ENCODE measurements around the gene ETV2.
A peak's percentile ranks its signal among the peaks of the same experiment; 100 is the strongest.
"Not testable (repeated sequence)": the region's sequence is repeated elsewhere in the genome, so short reads cannot be mapped to it uniquely, and the experiment has no call there.

Gene ETV2

DNA sequence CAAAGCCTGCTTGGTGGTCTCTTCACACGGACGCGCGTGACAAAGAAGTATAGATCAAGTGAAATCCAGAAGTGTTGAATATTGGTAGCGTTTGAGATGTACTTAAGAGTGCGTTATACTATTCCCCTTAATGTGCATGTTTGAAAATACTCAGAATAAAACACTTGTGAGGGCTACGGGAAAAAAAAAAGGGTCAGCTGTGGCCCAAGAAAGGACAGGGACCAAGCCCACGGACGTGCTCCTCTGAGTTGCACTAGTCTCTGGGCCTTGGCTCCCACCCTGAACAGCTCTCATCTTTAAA, 13.3 kb upstream of the ETV2 start:
- DNase-seq (ENCODE audit: low spot score) = no peak

DNA sequence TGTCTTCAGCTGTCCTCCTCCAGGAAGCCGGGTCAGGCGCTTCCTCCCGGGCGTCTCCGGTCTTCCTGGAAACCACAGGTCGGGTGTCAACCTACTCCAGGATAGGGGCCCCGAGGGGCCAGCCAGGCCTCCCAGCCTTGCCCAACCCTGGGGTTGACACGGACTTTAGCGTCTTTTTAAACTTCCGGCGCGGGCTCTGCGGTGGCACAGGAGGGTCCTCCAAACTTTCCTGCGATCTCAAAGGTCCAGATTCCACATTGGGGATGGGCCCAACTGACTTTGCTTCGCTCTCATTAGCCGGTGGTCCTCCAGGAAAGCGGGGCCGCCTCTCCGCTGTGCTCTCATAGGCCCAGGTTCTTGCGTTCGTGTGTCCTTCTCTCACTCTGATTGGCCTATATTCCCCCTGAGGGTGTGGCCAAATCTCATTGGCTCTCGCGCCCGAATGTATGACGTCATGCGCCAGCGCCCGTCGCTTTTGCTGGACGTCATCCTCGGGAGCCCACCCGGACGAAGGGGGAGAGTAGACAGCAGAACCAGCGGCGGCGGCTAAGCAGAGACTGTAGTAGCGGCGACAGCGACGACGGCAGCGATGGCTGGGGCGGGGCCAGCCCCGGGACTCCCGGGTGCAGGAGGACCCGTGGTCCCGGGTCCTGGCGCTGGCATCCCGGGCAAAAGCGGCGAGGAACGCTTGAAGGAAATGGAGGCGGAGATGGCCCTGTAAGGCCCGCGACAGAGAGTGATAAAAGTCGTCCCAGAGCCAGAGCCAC, 12.8 kb upstream of the ETV2 start, which contains the start of gene RBM42:
RBM42 (plus strand) TSS at position 472 of the 767 bp plus-strand sequence; CDS start at position 590, 118 bp downstream.
- peak; percentile 99 for DNase-seq (ENCODE audit: low spot score)

DNA sequence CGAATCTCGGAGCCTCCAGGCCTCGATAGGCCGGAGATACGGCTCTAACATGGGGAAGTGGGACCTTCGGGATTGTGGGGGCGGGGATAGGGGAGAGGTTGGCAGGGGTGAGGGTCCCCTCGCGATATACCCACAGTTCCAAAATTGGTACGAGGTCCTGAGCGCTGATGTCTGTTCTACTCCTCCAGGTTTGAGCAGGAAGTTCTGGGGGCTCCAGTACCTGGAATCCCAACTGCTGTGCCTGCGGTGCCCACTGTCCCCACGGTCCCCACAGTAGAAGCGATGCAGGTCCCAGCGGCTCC, 12.3 kb upstream of the ETV2 start:
- no peak for DNase-seq (ENCODE audit: low spot score)

DNA sequence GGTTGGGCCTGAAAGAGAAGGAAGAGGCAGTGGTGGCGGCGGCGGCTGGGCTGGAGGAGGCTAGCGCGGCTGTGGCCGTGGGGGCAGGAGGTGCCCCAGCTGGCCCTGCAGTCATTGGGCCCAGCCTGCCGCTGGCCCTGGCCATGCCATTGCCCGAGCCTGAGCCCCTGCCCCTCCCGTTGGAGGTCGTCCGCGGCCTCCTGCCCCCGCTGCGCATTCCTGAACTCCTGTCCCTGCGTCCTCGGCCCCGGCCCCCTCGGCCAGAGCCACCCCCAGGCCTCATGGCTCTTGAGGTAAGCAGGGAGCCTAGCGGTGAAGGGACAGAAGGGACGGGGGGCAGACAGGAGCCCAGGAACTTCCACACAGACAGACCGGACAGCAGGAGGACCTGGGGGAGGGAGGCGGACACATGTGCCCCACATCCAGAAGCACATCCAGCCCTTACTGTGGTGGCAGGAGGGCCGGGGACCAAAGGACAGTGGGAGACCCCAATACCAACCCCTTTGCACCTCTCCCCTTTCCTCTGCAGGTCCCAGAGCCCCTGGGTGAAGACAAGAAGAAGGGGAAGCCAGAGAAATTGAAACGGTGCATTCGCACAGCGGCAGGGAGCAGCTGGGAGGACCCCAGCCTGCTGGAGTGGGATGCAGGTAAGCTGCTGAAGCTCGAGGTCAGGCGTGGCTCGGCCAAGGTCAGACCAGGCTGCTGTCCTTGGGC, 7.7 kb upstream of the ETV2 start:
- no peak for DNase-seq (ENCODE audit: low spot score)

DNA sequence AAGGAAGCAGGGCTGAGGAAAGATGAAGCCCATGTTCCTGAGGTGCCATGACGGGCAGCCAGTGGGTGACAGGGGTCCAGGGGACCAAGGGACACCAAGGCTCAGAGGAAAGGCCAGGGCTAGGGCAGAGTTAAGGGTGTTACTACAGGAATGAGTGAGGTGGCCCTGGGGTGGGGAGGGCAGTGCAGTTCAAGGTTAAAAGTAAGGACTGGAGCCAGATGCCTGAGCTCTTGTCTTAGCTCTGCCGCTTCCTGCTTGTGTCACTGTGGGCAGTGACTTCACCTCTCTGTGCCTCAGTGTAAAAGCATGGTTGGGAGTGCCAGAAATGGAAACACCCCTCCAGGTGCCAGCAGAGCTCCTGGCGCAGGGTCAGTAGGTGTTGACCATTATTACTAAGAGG, 4.9 kb upstream of the ETV2 start:
- DNase-seq (ENCODE audit: low spot score) = no peak

DNA sequence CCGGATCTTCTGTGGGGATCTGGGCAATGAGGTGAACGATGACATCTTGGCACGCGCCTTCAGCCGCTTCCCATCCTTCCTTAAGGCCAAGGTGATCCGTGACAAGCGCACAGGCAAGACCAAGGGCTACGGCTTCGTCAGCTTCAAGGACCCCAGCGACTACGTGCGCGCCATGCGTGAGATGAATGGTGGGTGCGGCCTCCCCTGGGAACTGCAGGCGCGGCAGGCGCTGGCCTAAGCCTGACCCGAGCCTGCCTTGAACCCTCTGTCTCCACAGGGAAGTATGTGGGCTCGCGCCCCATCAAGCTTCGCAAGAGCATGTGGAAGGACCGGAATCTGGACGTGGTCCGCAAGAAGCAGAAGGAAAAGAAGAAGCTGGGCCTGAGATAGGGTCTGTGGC, 4.4 kb upstream of the ETV2 start:
- DNase-seq (ENCODE audit: low spot score) = no peak

DNA sequence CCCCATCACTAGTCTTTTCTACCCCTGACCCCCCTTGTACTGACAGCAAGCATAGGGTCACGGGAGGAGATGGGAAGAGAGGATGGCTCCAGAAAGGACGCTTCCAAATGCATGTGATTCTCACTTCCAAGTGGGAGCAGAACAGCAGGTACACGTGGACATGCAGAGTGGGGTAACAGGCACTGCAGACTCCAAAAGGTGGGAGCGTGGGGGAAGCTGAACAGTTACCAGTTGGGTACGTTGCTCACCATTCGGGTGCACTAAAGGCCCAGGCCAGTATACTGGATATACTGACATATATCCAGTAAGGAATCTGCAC, 2.3 kb upstream of the ETV2 start:
- DNase-seq (ENCODE audit: low spot score) = no peak

DNA sequence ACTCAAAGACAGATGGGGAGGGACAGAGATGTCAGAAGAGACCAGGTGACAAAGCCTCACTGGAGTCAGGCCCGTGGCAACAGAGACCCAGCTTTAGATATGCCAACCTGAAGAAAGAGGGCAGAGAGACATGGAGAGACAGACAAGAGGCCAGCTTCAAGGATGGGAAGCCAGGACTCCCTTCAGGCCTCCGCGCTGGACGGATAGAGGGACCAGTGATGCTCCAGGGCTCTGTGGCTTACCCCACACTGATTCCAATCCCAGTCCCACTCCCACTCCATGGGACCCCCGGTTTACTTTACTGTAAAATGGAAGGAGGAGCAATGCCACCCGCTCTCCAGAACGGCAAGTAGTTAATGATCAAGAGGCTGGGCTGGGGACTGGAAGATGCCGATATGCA, 1.7 kb upstream of the ETV2 start:
- DNase-seq (ENCODE audit: low spot score) = no peak

DNA sequence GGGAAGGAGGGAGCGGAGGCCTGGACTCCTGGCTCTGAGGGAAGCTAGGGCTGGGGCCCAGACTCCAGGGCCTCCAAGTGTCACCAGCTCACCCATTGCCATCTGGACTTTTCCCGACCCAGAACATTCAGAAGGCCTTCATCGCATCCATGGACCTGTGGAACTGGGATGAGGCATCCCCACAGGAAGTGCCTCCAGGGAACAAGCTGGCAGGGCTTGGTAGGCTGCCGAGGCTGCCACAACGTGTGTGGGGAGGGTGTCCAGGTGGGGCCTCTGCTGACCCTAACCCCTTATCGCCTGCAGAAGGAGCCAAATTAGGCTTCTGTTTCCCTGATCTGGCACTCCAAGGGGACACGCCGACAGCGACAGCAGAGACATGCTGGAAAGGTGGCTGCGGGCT, 767 bp downstream of the ETV2 start:
- DNase-seq (ENCODE audit: low spot score) = no peak

DNA sequence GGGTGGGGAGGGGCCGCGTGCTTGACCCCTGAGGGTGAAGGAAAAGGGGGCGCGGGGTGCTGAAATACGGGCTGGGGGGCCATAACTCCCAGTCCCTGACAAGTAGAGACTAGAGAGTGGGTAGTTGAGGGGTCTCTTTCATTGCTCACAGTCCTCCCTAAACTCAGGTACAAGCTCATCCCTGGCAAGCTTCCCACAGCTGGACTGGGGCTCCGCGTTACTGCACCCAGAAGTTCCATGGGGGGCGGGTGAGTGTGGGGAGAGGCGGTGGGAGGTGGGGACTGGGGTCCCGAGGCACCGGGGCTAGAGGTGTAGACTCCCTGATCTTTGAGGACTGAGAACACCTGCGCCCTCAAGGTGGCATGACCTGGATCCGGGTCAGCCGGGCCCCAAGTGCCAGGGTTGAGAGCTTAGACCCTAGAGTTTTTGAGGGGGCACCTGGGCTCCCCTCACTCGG, 1.3 kb downstream of the ETV2 start:
- DNase-seq (ENCODE audit: low spot score) = no peak

DNA sequence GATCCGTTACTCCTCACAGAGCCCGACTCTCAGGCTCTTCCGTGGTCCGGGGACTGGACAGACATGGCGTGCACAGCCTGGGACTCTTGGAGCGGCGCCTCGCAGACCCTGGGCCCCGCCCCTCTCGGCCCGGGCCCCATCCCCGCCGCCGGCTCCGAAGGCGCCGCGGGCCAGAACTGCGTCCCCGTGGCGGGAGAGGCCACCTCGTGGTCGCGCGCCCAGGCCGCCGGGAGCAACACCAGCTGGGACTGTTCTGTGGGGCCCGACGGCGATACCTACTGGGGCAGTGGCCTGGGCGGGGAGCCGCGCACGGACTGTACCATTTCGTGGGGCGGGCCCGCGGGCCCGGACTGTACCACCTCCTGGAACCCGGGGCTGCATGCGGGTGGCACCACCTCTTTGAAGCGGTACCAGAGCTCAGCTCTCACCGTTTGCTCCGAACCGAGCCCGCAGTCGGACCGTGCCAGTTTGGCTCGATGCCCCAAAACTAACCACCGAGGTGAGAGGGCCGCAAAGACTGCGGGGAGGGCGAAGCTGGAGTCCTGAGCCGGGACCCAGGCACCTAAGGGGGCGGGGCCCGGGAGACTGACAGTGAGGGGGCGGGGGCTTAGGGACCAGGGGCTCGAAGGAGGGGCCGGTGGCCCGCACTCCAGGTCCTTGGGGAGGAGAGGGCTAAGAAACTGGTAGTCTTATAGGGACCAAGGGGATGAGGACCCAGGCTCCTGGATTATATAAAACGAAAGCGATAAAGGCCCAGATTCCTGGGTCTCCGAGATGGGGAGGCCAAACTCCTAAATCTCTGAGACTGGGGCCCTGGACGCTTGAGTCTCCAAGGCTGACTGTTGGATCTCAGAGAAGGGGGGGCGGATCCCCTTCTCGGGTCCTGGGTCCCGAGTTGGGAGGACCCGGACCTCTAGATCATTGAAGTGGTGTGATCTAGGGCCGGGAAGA, 2.0 kb downstream of the ETV2 start:
- peak; percentile 64 for DNase-seq (ENCODE audit: low spot score)

DNA sequence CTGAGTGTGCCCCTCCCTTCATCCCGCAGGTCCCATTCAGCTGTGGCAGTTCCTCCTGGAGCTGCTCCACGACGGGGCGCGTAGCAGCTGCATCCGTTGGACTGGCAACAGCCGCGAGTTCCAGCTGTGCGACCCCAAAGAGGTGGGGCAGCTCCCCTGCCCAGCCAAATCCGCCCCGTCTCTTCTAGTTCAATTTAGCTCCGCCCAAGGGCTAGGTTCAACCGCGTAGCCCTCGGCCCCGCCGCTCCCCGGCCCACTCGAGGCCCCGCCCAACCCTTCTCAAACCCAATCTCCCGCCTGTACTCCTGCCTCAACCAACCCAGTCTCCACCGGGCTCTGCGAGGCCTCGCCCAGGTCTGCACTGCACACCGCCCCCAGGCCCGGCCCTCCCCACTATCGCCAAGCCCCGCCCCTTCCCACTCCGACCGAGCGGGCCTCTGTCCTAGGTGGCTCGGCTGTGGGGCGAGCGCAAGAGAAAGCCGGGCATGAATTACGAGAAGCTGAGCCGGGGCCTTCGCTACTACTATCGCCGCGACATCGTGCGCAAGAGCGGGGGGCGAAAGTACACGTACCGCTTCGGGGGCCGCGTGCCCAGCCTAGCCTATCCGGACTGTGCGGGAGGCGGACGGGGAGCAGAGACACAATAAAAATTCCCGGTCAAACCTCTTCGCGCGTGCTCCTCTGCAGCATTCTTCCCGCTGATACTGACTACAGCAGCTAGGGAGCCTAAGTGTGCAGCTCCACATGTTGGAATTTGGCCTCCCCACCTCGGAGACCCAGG, 2.9 kb downstream of the ETV2 start:
- peak; percentile 77 for DNase-seq (ENCODE audit: low spot score)

DNA sequence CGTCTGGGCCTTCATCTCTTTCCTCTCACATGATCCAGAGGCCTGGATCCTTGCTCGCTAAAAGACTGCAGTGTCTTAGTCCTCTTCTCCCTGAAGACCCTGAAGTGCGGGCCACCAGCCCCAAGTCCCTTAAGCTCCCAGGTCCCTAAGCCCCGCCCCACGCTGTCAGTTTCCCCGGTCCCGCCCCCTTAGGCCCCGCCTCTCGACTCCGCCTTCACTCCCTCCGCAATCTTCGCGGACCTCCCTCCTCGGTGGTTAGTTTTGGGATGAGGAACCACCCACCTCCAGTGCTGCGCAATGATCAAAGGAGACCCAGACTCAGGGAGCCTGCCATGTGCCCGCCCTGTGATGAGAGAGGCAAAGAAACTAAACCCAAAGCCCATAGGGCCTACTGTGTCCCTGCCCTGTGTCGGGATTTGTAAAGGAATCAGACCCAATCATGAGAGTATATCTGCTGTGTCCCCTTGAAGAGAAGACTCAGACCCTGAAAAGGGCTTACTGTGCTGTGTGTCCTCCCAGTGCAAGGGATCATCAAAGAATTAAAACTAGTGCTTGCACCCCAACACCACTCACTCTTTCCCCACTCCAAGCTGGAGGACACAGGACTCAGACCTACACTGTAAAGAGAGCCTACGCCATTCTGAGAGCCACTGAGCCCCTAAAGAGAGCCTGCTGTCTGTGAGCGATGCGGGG, 3.6 kb downstream of the ETV2 start:
- DNase-seq (ENCODE audit: low spot score) = peak; percentile 7

DNA sequence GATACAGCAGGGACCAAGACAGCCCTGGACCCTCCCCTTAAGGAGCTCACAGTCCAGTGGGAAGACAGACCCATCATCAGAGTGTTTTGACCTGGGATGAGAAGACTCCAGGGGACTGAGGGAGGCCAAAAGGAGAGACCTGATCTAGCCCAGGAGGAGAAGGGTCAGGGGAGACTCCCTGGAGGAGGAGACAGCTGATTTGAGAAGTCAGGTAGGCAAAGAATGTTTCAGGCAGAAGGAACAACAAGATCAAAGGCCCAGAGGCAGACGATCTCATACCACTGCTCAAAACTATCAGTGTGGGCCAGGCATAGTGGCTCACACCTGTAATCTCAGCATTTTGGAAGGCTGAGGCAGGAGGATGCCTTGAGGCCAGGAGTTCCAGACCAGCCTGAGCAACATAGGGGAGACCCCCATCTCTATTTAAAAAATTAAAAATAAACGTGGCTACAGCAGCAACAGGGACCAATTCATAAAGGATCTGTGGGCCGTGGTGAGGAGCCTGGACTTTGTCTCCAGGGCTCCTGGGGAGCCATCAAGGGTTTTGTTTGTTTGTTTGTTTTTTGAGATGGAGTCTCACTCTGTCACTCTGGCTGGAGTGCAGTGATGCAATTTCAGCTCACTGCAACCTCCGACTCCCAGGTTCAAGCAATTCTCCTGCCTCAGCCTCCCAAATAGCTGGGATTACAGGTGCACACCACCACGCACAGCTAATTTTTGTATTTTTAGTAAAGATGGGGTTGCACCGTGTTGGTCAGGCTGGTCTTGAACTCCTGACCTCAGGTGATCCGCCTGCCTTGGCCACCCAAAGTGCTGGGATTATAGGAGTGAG, 4.4 kb downstream of the ETV2 start:
- DNase-seq (ENCODE audit: low spot score) = no peak

DNA sequence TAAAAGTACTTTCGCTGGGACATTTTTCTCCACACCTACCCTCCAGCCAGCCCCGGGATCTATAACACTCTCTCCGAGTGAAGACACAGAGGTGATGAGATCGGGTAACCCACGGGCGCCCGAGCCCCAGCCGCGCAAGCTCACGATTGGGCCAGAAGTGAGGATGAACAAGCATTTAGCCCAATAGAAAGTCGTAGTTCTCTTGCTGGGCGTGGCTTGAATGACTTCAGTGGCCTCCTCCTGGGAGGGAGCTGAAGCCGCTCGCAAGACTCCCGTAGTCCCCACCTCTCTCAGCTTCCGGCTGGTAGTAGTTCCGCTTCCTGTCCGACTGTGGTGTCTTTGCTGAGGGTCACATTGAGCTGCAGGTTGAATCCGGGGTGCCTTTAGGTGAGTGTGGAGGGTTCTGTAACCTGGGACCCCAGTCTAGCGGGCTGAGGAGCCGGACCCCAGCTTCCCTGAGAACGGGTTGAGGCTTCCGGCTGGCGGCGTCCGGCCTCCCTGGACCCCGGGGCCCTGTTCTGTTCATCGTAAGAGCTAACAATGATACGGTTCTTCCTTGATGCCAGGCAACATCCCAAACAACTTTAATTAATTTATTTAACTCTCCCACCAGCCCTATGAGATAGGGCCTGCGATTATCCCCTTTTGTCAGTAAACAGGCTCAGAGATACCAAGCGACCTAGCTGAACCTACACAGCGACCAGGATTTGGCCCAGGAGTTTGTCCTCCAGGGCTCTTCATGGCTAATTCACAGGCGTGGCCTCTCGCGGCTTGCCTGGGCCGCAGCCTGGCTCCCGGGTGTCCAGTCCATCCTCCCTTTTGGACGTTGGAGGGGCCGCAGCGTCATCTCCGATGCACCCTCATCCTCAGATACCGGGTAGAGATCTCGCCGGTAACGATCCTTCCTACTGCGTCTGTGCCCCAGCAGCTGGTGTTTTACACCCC, 6.7 kb downstream of the ETV2 start, which contains the start of gene COX6B1:
COX6B1 (plus strand) TSS at position 307 of the 945 bp plus-strand sequence. CDS start 2,921 bp downstream, outside the sequence.
- peak; percentile 92 for DNase-seq (ENCODE audit: low spot score)

DNA sequence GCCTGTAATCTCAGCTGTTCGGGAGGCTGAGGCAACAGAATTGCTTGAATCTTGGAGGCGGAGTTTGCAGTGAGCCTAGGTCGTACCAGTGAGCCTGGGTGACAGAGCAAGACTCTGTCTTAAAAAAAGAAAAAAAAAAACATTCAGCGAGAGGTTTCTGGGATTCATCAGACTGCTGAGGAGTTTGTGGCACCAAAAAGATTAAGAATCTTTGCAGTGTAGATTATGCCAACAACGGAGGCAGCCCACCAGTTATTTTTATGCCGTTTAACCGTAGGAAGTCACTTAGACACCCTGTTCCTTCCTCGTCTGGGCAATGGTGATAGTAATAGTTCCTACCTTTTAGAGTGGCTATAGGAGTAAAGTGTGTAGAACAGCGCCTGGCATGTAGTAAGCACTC, 9.0 kb downstream of the ETV2 start:
- no peak for DNase-seq (ENCODE audit: low spot score)

DNA sequence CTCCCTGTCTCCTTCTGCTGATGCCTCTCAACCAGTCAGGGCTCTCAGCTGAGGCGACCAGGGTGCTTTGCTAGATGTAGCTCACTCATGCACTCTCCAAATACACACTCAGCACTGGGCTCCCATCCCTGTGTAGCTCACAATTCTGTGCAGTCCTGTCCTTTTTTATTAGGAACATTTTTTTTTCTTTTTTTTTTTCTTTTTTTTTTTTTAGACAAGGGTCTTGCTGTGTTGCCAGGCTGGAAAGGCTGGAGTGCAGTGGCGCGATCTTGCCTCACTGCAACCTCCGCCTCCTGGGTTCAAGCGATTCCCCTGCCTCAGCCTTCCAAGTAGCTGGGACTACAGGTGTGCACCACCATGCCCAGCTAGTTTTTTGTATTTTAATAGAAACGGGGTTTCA, 13.3 kb downstream of the ETV2 start:
- DNase-seq (ENCODE audit: low spot score) = not testable (repeated sequence)

DNA sequence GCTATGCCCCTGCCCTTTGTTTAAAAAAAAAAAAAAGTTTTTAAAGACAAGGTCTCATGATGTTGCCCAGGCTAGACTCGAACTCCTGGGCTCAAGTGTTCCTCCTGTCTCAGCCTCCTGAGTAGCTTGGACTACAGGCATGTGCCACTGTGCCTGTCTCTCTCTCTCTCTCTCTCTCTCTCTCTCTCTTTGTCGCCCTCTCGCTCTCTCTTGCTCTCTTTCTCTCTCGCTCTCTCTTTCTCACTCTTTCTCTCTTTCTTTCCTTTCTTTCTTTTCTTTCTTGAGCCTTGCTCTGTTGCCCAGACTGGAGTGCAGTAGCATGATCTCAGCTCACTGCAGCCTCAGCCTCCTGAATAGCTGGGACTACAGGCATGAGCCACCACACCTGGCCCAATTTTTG, 14.1 kb downstream of the ETV2 start:
- DNase-seq (ENCODE audit: low spot score) = no peak

DNA sequence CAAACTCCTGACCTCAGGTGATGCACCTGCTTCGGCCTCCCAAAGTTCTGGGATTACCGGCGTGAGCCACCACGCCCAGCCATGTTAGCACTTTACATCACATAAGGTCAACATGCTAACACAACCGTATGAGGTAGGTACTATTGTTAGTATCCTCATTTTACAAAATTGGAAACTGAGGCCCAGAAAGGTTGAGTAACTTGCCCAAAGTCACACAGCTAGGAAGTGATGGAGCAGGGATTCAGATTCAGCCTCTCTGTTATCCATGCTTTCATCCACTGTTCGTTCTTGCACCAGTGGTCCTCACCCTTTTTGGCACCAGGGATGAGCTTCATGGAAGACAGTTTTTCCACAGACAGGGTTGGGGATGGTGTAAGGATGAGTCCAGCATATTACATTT, 15.2 kb downstream of the ETV2 start:
- no peak for DNase-seq (ENCODE audit: low spot score)

Measured in kidney capillary endothelial cell (primary cell).